Ovary (tissue), 9 donors: ENCODE data around the gene OVOL1. TPM values are rescaled to one million over a fixed set of nuclear protein-coding genes. Genes with fewer than 3 reads are reported as not detected.

Source experiments
- DNase-seq, 5 donors: peaks; one replicate each; pipeline ENCODE4 v3.0.0-alpha.2; 2019 to 2020
- H3K27ac ChIP-seq, 2 donors: fragments of 200-600 bp; one replicate each; pipeline versions ENCODE4 v1.5.1 to v1.8.0; 2019 to 2022
- H3K27me3 ChIP-seq: fragments of 200-600 bp; one replicate; pipeline ENCODE4 v1.8.0; 2022
- H3K36me3 ChIP-seq: fragments of 200-600 bp; sonication (generic); one replicate; pipeline ENCODE4 v1.5.1; 2019
- H3K4me1 ChIP-seq: one replicate; pipeline ENCODE4 v1.8.1; 2013; ENCODE audit warnings: mild to moderate bottlenecking, moderate library complexity; ENCODE audit not compliant: insufficient read depth
- H3K4me3 ChIP-seq: fragments of 200-600 bp; sonication (generic); one replicate; pipeline ENCODE4 v1.5.1; 2017
- H3K9me3 ChIP-seq, 2 donors: fragments of 200-600 bp in 1 of 2; sonication (generic) in 1 of 2; one replicate each; pipeline versions ENCODE4 v1.5.1 to v1.8.1; 2013 to 2019; ENCODE audit warnings: mild to moderate bottlenecking in 1 of 2, moderate library complexity in 1 of 2
- CTCF ChIP-seq, 3 donors: fragments of 450-650 bp in 2 of 3; fragments of 200-600 bp in 1 of 3; IDR thresholded peaks; one replicate each; pipeline versions ENCODE4 v1.5.1 to v1.8.0; 2016 to 2022; ENCODE audit warnings: antibody characterized with exemption in 3 of 3, mild to moderate bottlenecking in 1 of 3
- EP300 ChIP-seq: sonication (generic); formaldehyde crosslinking; IDR thresholded peaks from one replicate; pipeline ENCODE4 v1.6.1; 2017; ENCODE audit warnings: antibody characterized with exemption
- POLR2A ChIP-seq: fragments of 450-650 bp; IDR thresholded peaks from one replicate; pipeline ENCODE4 v1.6.1; 2017; ENCODE audit warnings: antibody characterized with exemption, mild to moderate bottlenecking, moderate library complexity
- WGBS, 3 donors: extraction: QIAGEN DNeasy Blood & Tissue Kit in 1 of 3; methylation state at CpG; one replicate each; pipeline versions ENCODE4 v1.1.5 to v1.1.7; 2013 to 2017; 5-methylcytosine and 5-hydroxymethylcytosine counted together
- intact Hi-C, 4 donors: fragments of 100-400 bp; cut with DNase I; formaldehyde crosslinking; loops; one replicate each; pipeline versions ENCODE4 v1.11.0 to v1.15.1; 2022 to 2023
- polyA plus RNA-seq, 2 donors: library from polyadenylated mRNA; stranded (reverse); fragments of 200-250 nt in 1 of 2; fragments of 350-450 nt in 1 of 2; fragmentation: Illumina TruSeq in 1 of 2; extraction: RNeasy Lipid Tissue Mini Kit (QIAGEN cat#74804) in 1 of 2; gene quantifications; one replicate each; pipeline ENCODE4 v1.2.3, GENCODE V29; 2013 to 2014
- total RNA-seq, 7 donors: library from RNA; depleted of rRNA in 2 of 7; stranded (reverse); fragments of >200 nt in 2 of 7; fragmentation: NEBNext Ultra II Directional in 3 of 7; extraction: Animal tissue kit (Norgen Biotek cat#: 25700) in 3 of 7; gene quantifications; one replicate each; pipeline versions ENCODE4 v1.1.0 to v1.2.4, GENCODE V29; 2016 to 2023
- donor health status: DM: no; HTN: no; CAD: no; lungs with moderate emphysema.
- donor health status: DM: no; HTN: no; CAD: no.
- donor health status: Bipolar disorder and iron deficiency.
- donor health status: DM: yes; HTN: yes; CAD: no.
- donor health status: DM: no; HTN: no; CAD: no.
- donor health status: DM: yes; HTN: yes; CAD: no.

Gene OVOL1
- total and polyA plus RNA-seq, 9 donors, result 0.24 to 3.6 (median 0.31) TPM; not detected in 6

- no peaks in the 10 kb centered on the region for H3K4me1 ChIP-seq
- WGBS, 3 donors, result 43 to 58% (median 51%) methylated on average over 21 of the region's 21 CpGs
- H3K4me3 ChIP-seq, result no peak overlapping the region
- H3K36me3 ChIP-seq, result no peaks in the 10 kb centered on the region
- no peak for TF ChIP-seq CTCF (IDR thresholded peaks at IDR 0.05)
- TF ChIP-seq EP300, result no peak
- no peak for TF ChIP-seq POLR2A
- no peak for DNase-seq
- H3K27ac ChIP-seq, result no peak overlapping the region
- H3K9me3 ChIP-seq, result no peaks in the 10 kb centered on the region
- H3K27me3 ChIP-seq, result no peaks in the 10 kb centered on the region
- intact Hi-C loops, result no loop called here
Measured at GRCh38 chr11:65803797-65804492, 17.1 kb downstream of the OVOL1 start.

GRCh38 chr11:65806979-65807378 is 20.1 kb downstream of the OVOL1 start:
- H3K9me3 ChIP-seq, result no peaks in the 10 kb centered on the region
- TF ChIP-seq POLR2A (no peak), CTCF (IDR thresholded peaks at IDR 0.05) (no peak), EP300 (no peak)
- no peaks in the 10 kb centered on the region for H3K4me1 ChIP-seq
- H3K27ac ChIP-seq, result no peak overlapping the region
- 46 to 71% (median 49%) methylated on average over 6 of the region's 6 CpGs for WGBS, 3 donors
- no peaks in the 10 kb centered on the region for H3K27me3 ChIP-seq
- no peak overlapping the region for H3K4me3 ChIP-seq
- no peaks in the 10 kb centered on the region for H3K36me3 ChIP-seq
- no peak for DNase-seq
- intact Hi-C loops, result no loop called here

- Histone ChIP-seq H3K27ac (no peak overlapping the region), H3K4me3 (no peak overlapping the region), H3K9me3 (no peaks in the 10 kb centered on the region), H3K4me1 (no peaks in the 10 kb centered on the region), H3K27me3 (no peaks in the 10 kb centered on the region), H3K36me3 (no peaks in the 10 kb centered on the region)
- 65 to 73% (median 66%) methylated on average over 20 of the region's 20 CpGs for WGBS, 3 donors
- DNase-seq, result no peak
- intact Hi-C loops, result no loop called here
- TF ChIP-seq CTCF (IDR thresholded peaks at IDR 0.05) (no peak), EP300 (no peak), POLR2A (no peak)
Measured at GRCh38 chr11:65808744-65809341, 22.0 kb downstream of the OVOL1 start.

GRCh38 chr11:65809496-65809895 is 22.6 kb downstream of the OVOL1 start:
- intact Hi-C loops, result no loop called here
- no peak overlapping the region for H3K4me3 ChIP-seq
- TF ChIP-seq EP300, result no peak
- TF ChIP-seq POLR2A, result no peak
- TF ChIP-seq CTCF (IDR thresholded peaks at IDR 0.05), result no peak
- H3K27ac ChIP-seq, result no peak overlapping the region
- no peaks in the 10 kb centered on the region for H3K36me3 ChIP-seq
- no peaks in the 10 kb centered on the region for H3K4me1 ChIP-seq
- H3K27me3 ChIP-seq, result no peaks in the 10 kb centered on the region
- 73 to 81% (median 80%) methylated on average over 9 of the region's 9 CpGs for WGBS, 3 donors
- no peak for DNase-seq
- no peaks in the 10 kb centered on the region for H3K9me3 ChIP-seq
